ENCODE results near the gene PRR32.
"Not testable (repeated sequence)": the region's sequence is repeated elsewhere in the genome, so short reads cannot be mapped to it uniquely, and the experiment has no call there.

- not testable (repeated sequence) for TF ChIP-seq CTCF (conservative IDR thresholded peaks at IDR 0.05; ENCODE audit: low read depth, low read length); EZH2 (IDR thresholded peaks at IDR 0.05; ENCODE audit: borderline replicate concordance, low read depth, low read length, poor library complexity, severe bottlenecking)
These were observed 12.7 kb upstream of the PRR32 start for GRCh38 chrX:126806784-126807183.
